Panc1 (cell line): ENCODE measurements around the gene FAM13A.

ENCODE experiments used
- POLR2AphosphoS5 ChIP-seq: IDR thresholded peaks from 2 replicates; pipeline ENCODE4 v1.6.1; 2012; ENCODE audit warnings: mild to moderate bottlenecking, low read depth, low read length, moderate library complexity
- SIN3A ChIP-seq: IDR thresholded peaks from 2 replicates; pipeline ENCODE4 v1.6.1; 2012; ENCODE audit warnings: low read depth, mild to moderate bottlenecking, low read length, moderate library complexity, borderline replicate concordance; ENCODE audit not compliant: insufficient read depth
- TF ChIP-seq, protein P1 (sequence below): fragments of 450-650 bp; IDR thresholded peaks from 2 replicates; pipeline ENCODE4 v1.5.1; 2017; ENCODE audit warnings: mild to moderate bottlenecking
- TF ChIP-seq, protein P2 (sequence below), 2 experiments: IDR thresholded peaks; 2 replicates each; pipeline ENCODE4 v1.6.1; 2011 to 2012; ENCODE audit warnings: low read depth in 2 of 2, control low read depth in 1 of 2, low read length in 1 of 2, mild to moderate bottlenecking in 1 of 2, moderate library complexity in 1 of 2; ENCODE audit not compliant: insufficient read depth in 1 of 2

DNA sequence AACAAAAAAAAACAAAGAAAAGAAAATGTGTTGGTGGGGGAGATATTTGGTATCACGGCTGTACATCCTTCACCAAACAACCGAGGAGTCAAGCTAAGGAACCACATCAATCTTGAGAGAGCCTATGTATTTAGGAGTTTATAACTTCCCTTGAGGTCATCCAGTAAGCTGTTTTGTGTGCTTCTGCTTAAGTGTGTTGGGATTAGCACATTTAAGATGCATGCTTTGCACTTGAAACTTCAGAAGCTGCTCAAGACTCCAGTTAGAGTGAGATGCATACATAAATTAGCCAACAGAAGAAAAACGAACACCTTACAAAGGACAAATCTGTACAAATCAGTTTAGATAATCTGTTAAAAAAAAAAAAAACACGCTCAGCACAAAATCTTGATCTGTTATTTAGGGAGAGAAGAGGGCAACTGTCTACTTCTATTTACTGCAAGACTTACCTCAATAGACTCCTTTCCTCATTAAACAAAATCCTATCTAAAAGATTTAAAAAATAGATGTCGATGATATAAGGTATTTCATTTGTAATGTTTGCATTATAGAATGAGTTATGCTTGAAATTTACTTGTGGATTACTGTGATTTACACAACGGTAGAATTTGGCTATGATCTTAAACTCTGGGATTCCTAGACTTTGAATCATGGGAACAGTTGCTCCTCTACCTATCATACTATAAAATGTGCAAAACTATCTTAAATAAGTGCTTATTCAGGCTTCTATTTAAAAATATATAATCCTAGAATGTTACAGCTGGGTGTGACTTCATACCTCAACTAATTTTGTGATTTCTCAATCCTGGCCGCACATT, 305.5 kb downstream of the FAM13A start:
- TF ChIP-seq, protein P1, sequence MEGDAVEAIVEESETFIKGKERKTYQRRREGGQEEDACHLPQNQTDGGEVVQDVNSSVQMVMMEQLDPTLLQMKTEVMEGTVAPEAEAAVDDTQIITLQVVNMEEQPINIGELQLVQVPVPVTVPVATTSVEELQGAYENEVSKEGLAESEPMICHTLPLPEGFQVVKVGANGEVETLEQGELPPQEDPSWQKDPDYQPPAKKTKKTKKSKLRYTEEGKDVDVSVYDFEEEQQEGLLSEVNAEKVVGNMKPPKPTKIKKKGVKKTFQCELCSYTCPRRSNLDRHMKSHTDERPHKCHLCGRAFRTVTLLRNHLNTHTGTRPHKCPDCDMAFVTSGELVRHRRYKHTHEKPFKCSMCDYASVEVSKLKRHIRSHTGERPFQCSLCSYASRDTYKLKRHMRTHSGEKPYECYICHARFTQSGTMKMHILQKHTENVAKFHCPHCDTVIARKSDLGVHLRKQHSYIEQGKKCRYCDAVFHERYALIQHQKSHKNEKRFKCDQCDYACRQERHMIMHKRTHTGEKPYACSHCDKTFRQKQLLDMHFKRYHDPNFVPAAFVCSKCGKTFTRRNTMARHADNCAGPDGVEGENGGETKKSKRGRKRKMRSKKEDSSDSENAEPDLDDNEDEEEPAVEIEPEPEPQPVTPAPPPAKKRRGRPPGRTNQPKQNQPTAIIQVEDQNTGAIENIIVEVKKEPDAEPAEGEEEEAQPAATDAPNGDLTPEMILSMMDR: no peak
- TF ChIP-seq, protein P2, sequence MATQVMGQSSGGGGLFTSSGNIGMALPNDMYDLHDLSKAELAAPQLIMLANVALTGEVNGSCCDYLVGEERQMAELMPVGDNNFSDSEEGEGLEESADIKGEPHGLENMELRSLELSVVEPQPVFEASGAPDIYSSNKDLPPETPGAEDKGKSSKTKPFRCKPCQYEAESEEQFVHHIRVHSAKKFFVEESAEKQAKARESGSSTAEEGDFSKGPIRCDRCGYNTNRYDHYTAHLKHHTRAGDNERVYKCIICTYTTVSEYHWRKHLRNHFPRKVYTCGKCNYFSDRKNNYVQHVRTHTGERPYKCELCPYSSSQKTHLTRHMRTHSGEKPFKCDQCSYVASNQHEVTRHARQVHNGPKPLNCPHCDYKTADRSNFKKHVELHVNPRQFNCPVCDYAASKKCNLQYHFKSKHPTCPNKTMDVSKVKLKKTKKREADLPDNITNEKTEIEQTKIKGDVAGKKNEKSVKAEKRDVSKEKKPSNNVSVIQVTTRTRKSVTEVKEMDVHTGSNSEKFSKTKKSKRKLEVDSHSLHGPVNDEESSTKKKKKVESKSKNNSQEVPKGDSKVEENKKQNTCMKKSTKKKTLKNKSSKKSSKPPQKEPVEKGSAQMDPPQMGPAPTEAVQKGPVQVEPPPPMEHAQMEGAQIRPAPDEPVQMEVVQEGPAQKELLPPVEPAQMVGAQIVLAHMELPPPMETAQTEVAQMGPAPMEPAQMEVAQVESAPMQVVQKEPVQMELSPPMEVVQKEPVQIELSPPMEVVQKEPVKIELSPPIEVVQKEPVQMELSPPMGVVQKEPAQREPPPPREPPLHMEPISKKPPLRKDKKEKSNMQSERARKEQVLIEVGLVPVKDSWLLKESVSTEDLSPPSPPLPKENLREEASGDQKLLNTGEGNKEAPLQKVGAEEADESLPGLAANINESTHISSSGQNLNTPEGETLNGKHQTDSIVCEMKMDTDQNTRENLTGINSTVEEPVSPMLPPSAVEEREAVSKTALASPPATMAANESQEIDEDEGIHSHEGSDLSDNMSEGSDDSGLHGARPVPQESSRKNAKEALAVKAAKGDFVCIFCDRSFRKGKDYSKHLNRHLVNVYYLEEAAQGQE (IDR thresholded peaks at IDR 0.05; ENCODE audit: insufficient read depth in 1 of 2, low read depth in 2 of 2, low read length in 1 of 2): no peak
- no peak for TF ChIP-seq POLR2AphosphoS5
- TF ChIP-seq SIN3A: no peak
